Nephron (organoid): ENCODE data around the gene UQCC5.

Experiments
- H3K27ac Mint-ChIP-seq, 3 experiments: 2 replicates each; pipeline ENCODE4 v1.8.0; 2020; ENCODE audit warnings: mixed read lengths in 3 of 3, mild to moderate bottlenecking in 2 of 3, moderate library complexity in 1 of 3
- H3K27me3 Mint-ChIP-seq: 2 replicates; pipeline ENCODE4 v1.8.0; 2021; ENCODE audit warnings: low read depth, mild to moderate bottlenecking, moderate library complexity, mixed read lengths
- H3K36me3 Mint-ChIP-seq: 2 replicates; pipeline ENCODE4 v1.8.0; 2020; ENCODE audit warnings: low read depth, mixed read lengths
- H3K4me1 Mint-ChIP-seq: 2 replicates; pipeline ENCODE4 v1.8.0; 2020; ENCODE audit warnings: mixed read lengths
- H3K4me3 Mint-ChIP-seq, 3 experiments: 2 replicates each; pipeline ENCODE4 v1.8.0; 2020; ENCODE audit warnings: mild to moderate bottlenecking in 3 of 3, mixed read lengths in 3 of 3, moderate library complexity in 2 of 3
- H3K9me3 Mint-ChIP-seq: 2 replicates; pipeline ENCODE4 v1.8.0; 2020; ENCODE audit warnings: mixed read lengths
- TF ChIP-seq, protein P1 (sequence below), 3 experiments: fragments of 200-600 bp; sonication (generic); IDR thresholded peaks; one replicate each; pipeline ENCODE4 v1.5.0; 2021; ENCODE audit warnings: antibody characterized with exemption in 3 of 3; ENCODE audit not compliant: unreplicated experiment in 3 of 3

The UQCC5 gene

DNA sequence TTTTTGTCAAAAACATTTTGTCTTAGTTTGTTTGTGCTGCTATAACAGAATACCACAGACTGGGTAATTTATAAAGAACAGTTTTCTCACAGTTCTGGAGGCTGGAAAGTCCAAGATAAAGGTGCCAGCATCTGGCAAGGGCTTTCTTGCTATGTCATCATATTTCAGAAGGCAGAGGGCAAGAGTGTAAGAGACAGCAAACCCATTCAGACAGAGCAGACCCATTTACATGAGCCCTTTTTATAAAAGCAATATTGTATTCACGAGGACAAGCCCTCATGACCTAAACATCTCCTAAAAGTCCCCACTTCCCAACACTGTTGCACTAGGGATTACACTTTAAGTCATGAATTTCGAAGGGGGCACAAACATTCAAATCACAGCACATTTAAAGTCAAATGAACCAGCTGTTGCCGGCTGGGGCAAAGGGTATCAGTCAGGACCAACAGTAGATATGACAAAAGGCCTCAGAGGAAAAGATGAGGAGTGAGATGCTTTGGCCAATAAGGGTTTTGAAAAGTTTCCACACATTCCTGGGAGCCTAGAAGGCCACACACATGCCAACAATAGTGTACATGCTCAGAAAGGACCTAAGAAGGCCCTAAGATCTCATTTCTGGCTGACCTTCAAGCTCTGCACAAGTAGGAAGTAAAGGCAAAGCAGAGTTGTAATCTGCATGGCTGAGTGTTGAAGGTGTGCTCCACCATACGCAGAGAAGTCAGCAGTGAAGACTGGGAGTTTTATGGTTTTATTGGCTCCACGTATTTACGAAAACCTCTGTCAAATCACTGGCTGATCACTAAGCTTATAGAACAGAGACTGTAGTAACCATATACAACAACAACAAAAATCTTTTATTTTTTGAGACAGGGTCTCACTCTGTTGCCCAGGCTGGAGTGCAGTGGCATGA is 37.9 kb downstream of the UQCC5 start:
- Mint-ChIP-seq H3K36me3 (peaks cover 70% of the 10 kb centered on the region), H3K27ac (no peak overlapping the region), H3K4me1 (no peaks in the 10 kb centered on the region), H3K4me3 (no peak overlapping the region), H3K9me3 (no peaks in the 10 kb centered on the region), H3K27me3 (no peaks in the 10 kb centered on the region)
- TF ChIP-seq, protein P1, sequence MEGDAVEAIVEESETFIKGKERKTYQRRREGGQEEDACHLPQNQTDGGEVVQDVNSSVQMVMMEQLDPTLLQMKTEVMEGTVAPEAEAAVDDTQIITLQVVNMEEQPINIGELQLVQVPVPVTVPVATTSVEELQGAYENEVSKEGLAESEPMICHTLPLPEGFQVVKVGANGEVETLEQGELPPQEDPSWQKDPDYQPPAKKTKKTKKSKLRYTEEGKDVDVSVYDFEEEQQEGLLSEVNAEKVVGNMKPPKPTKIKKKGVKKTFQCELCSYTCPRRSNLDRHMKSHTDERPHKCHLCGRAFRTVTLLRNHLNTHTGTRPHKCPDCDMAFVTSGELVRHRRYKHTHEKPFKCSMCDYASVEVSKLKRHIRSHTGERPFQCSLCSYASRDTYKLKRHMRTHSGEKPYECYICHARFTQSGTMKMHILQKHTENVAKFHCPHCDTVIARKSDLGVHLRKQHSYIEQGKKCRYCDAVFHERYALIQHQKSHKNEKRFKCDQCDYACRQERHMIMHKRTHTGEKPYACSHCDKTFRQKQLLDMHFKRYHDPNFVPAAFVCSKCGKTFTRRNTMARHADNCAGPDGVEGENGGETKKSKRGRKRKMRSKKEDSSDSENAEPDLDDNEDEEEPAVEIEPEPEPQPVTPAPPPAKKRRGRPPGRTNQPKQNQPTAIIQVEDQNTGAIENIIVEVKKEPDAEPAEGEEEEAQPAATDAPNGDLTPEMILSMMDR (IDR thresholded peaks at IDR 0.05; ENCODE audit: unreplicated experiment in 3 of 3), result no peak
